HL-60/S4 (cell line): ENCODE data around the gene LIG1.

Experiments
- in situ Hi-C: fragments of 300-500 bp; cut with MboI; formaldehyde crosslinking; loops from 2 replicates; pipeline ENCODE4 v1.14.3; 2022; ENCODE audit warnings: low sequenced_read_pairs

LIG1 gene

DNA sequence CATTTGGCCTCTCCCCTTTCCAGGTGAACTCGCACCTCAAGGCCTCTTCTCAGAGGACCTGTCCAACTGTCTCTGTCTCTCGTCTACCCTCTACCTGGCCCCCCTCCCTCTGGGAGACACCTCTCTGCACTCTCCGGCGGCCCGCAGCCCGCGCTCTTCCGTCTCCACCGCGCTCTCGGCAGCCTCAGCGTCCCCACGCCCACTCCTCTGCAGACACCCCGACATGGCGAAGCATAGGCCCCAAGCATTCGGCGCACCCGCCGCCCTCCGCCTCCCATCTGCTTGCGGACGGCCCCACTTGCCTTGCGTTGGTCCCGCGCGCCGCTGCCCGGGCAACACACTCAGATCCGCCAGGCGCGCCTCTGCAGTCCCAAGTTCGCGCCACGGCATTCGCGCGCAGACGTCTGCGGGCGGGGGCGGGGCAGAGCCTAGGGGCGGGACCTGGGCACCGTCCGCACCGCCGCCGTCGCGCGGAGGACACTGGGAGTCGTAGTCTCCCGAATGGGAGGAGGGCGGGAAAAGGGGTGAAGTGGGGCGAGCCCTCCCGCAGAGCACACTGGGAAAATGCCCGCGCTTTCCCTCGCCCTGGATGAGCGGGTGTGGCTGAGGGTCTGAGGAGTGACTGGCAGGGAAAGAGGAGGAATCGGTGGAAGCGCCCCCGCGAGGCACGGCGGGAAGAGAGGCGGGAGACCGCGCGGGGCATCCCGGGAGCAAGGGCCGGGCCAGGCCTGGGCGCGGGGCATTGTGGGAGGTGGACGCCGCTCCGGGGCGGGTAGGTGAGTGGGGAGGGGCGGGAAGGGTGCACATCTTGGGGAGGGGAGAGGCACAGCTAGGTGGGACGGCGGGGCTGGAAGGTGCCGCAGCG lies at the start of gene LIG1, which contains the start of gene ZSWIM9:
Gene LIG1 (minus strand): TSS at position 406 of the 865 bp plus-strand sequence. CDS start 4,778 bp downstream, outside the sequence.
Gene ZSWIM9 (plus strand): TSS at position 742 of the 865 bp plus-strand sequence. CDS start 1,123 bp downstream, outside the sequence.
- in situ Hi-C loops: no loop called here

DNA sequence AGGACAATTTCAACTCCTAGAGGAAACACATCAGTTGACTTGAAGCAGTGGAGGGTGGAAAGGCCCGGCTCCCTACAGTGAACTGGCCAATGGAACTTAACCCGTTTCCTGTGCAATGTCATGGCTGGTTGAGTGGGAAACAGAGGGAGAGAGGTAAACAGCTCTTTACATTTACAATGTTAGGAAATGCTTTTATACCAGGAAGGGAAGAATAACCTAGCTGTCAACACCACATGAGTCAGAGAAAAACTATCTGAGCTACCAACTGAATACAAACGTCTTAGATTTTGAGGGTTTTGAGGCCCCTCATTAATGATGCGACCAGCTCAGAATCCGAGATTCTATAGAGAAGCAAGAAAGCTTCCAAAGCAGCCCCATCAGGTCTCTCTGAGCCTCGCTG lies 48.9 kb upstream of the LIG1 start:
- in situ Hi-C loops: no loop called here

DNA sequence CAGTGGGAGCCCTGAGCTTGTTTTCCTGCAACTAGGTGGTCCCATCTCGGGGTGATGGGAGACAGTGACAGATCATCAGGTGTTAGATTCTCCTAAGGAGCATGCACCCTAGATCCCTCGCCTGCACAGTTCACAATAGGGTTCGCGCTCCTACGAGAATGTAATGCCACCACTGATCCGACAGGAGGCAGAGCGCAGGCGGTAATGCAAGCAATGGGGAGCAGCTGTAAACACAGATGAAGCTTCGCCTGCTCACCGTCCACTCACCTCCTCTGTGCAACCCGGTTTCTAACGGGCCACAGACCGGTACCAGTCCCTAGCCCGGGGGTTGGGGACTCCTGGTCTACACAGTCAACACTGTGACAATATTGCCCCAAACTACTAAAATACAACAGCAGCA lies 46.8 kb upstream of the LIG1 start:
- in situ Hi-C loops: no loop called here

DNA sequence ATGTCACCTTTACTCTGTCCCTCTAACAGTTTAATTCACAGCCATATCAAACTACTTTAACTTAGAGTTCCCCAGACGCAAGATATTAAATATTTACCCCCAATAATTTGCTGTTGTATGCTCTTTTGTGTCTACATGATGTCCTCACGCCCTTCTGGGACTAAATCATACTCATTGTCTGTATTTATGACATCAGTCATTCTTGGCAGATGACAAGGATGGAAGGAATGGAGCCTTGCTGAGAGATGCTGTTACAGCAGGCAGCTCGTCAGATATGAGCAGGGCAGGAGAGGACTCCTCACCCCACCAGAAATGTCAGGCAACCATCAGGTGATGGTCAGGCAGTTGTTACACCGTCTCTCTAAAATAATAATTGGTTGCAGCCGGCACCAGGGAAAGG lies 43.8 kb upstream of the LIG1 start:
- in situ Hi-C loops: no loop called here

DNA sequence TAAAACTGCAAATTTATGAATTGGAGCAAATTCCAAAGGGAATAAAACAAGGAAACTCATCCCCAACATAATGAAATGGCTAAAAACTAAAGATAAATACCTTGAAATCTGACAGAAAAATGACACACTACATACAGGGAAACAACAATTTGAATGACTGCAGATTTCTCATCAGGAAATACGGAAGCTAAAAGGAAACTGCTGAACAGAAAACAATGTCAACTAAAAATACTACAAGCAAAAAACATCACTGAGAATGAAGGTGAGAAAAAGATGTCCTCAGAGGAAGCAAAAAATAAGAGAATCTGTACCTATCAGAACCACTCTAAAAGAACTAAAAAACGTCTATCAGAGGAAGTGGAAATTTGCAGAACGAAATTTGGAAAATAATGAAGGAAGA lies 39.9 kb upstream of the LIG1 start:
- in situ Hi-C loops: no loop called here

DNA sequence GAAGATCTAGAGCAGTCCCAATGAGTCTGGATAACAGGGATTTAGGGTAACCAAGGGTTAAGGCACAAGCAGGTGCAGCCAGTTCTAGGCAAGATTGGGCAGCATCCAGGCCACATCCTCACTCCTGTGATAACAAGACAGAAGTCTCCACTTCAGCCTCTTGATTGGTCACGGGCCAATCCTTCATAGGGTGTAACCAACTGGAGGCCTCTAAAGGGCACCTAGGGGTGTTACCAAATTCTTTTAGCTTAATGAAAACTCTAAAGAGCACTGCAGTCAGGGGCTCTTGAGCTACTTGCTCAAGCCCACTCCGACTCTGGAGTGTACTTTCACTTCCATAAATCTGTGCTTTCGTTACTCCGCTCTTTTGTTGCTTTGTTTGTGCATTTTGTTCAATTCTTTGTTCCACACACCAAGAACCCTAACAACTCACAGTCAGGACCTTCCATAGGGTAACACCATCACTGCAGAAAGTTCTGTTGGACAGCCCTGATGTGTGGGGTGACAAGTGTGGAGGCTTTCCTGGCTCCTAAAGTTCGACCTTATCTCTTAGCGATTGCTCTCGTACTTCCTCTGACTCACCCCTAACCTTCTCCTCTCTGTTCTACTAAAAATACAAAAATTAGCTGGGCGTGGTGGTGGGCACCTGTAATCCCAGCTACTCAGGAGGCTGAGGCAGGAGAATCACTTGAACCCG lies 36.4 kb upstream of the LIG1 start:
- in situ Hi-C loops: no loop called here

DNA sequence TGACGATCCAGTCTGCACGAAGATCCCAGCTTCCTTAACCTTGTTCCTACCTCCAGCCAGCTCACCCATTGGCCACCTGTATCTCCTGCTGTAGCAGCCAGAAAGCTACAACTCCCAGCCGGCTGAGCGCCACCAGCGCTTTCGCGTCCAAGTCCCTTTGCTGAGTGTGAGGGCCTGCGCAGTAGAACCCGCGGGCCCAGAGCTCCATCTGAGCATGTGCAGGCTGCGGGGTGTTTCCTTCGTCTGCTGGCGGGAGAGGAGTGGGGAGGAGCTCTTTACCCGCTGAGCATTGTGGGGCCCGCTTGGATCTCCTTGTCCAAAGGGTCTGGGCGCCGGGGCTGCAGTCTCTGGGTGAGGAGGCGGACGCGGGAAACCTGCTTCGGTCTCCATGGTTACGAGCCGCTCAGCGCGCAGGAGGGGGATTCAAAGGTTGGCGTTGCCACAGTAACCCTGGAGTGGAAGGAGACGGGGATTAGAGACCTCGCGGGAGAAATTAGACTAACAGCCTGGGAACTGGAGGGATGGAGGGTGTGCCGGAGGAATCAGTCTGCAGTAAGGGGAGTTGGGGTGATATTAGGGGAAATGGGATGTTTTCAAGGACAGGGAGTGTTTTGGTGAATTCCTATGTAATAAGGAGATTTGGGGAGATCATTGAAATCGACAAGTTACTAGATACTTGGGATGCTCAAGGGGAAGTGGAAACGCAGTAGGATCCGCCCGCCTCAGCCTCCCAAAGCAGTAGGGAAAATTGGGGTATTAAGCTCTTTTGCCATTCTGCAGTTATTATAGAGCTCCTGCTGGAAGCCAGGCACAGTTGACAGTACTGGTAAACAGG lies 33.9 kb upstream of the LIG1 start:
- in situ Hi-C loops: no loop called here

DNA sequence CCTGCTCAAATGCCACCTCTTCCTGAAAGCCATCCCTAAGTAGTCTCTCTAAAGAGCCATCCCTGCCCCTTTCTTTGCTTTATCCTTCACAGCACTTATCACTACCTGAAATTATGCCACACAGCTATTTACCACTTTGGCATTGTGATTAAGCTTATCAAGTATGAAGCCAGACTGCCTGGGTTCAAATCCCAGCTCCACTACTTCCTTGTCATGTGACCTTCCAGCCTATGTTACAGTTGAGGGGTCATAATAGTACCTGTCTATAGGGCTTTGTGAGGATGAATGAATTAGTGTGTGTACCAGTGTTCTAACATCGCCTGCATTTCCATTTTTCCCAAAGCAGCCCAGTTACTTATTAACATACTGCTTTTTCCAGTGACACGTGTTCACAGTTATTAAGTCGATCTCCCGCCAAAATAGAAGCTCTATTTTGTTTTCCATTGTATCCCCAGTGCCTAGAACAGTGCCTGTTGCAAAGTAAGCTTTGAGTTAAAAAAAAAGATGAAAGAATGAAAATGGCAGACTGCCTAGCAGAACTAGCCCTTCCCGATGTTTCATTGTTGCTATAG lies 33.2 kb upstream of the LIG1 start:
- in situ Hi-C loops: no loop called here

DNA sequence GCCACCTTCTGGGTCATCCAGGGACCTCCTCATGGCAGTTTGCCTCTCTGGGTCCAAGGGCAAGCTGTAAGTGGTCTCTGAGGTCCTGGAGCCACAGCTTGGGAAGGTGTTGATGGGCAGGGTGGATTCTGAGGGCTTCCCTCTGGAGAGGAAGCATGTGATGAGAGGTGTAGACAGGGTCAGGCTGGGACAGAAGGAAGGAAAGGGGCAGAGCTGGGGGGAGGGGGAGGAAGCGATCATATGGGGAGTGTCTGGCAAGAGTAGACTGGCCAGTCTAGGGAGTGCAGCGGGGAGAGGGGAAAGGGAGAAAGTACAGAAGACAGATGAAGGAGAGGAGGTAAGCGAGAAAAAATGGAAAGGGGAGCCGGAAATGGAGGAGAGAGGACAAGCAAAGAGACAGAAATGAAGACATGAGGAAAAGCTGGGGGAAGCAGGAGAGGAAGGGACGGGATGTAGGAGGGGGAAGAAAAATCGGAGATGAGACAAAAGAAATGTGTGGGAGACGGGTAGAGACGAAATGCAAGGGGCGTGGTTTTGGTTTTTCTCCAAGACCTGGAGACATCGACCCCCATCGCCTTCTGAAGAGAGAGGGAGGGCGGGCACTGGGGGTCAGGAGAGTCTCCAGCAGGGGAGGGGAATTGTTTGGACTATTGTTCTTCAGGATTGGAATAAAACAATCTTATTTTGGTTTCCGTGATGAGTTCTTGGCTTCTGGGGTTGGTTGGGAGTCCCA lies 27.0 kb upstream of the LIG1 start:
- in situ Hi-C loops: no loop called here

DNA sequence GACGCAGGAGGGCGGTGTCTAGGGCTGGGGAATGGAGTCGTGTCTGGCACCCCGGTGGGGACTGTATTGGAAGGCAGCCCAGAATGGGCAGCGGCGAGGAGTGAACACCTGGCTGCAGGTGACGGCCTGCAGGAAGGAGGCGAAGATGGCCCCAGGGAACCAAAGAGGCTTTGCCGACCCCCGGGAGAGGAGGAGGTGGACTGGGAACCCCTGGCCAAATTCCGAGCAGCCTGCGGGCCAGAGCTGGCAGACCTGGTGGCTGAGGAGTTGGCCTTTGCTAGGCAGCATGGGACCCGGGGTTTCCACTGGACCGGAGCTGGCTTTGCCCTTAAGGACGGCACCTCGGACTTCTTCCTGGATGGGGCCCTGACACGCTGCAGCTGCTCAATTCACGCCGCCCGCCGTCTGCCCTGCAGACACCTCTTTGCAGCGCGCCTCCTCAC lies 26.2 kb upstream of the LIG1 start:
- in situ Hi-C loops: no loop called here

DNA sequence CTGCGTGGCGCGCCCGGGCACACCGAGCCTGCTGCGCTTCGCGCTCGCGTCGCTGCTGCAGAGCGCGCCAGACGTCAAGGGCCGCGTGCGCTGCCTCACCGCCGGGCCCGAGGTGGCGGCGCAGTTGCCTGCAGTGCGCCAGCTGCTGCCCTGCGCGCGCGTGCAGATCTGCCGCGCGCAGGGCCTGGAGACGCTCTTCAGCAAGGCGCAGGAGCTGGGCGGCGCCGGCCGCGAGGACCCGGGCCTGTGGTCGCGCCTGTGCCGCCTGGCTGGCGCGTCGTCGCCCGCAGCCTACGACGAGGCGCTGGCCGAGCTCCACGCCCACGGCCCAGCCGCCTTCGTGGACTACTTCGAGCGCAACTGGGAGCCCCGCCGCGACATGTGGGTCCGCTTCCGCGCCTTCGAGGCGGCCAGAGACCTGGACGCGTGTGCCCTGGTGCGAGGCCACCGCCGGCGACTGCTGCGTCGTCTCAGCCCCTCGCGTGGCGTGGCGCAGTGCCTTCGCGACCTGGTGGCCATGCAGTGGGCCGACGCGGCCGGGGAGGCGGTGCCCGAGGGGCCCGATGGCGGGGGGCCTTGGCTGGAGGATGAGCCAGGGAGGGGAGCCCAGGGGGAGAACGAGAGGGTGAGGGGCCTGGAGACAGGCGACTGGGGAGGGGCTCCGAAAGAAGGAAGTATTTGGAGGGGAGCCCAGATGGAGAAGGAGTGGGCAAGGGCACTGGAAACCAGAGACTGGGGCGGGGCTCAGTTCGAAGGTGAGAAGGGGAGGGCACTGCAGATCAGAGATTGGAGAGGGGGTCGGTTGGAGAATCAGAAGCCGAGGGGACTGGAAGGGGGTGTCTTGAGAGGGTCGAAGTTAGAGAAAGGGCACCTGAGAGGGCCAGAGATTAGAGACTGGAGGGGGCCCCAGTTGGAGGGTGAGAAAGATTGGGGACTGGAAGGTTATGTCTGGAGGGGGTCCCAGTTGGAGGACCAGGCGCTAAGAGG lies 25.0 kb upstream of the LIG1 start:
- in situ Hi-C loops: no loop called here

DNA sequence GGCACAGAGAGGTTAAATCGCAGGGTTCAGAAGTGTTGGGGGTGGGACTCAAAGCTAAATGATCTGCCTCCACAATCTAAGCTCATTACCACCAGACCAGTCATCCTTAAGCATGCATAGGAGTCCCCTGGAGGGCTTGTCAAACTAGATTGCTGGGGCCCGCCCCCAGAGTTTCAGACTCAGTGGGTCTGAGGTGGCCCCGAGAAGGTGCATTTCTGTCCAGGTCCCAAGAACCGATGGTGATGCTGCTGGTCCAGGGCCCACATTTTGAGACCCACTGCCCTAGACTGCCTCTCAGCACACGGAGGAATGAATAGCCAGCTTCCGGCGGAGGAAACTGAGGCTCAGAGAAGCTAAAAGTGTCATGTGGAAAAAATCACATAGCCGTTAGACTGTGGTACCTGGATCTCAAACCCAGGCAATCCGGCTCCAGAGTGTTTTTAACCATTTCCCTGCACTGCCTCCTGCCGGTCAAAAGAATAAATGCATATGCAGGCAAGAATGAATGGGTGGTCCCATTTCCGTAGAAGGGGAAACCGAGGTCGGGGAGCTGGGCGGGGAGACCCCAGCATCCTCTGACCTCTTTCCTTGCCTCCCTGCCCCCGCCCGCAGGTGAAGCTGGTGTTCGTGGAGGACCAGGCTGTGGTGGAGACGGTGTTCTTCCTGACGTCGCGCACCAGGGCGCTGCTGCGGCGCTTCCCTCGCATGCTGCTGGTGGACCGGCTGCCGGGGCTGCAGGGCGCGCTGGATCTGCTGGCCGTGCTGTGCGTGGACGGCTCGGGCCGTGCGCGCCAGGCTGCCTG lies 24.1 kb upstream of the LIG1 start:
- in situ Hi-C loops: no loop called here

DNA sequence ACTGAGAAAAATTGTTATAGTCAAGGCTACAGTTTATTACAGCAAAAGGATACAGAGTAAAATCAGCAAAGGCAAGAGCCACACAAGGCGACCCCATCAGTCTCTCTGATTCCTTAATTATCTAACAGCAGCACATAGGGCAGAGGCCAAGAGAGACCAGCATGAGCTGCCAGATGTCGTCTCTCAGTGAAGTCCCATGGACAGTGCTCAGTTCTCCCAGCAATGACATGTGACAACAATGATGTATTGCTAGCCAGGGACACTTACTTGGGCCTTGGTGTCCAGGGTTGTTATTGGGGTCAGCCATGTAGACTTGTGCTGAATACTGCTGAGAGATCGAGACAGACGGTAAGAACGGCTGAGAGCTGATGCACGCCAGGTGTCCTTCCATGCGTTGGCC lies 22.6 kb upstream of the LIG1 start:
- in situ Hi-C loops: no loop called here

DNA sequence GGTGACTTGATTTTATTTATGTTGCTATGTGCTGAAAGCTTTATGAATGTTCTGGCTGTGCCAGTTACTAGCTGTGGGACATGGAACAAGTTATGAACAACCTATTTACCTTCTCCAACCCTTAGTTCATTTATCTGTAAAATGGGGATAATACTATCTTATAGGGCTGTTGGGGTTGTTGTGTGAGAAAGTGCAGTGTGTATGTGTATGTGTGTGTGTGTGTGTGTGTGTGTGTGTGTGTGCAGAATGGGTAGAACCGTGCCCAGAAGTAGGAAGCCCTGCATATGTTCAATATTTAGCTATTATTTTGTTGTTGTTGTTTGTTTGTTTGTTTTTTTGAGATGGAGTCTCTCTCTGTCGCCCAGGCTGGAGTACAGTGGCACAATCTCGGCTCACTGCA lies 20.7 kb upstream of the LIG1 start:
- in situ Hi-C loops: no loop called here

DNA sequence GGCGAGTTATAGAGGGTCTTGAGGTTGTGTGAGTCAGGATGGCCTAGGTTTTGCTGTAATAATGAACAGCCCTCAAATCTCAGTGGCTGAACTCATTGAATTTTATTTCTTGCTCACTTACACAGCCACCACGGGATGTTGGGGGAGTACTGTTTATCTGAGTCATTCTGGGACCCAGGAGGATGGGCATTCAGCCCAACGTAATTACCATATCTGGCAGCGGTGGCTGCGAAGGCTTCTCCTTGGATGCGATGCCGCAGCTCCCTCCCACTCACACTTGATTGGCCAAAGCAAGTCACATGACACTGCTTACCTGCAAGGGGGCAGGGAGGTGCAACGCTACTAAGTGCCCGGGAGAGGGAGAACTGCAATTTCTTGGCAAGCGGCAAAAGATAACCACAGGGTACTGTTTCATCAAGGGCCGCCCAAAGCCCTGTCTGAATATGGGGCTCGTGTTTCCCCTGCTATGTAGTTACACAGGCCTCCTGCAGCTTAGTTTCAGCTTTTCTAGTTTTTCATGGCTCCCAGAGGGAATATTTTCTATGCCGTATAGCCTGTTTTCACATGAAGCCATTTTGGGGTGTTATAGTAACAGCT lies 20.2 kb upstream of the LIG1 start:
- in situ Hi-C loops: no loop called here

DNA sequence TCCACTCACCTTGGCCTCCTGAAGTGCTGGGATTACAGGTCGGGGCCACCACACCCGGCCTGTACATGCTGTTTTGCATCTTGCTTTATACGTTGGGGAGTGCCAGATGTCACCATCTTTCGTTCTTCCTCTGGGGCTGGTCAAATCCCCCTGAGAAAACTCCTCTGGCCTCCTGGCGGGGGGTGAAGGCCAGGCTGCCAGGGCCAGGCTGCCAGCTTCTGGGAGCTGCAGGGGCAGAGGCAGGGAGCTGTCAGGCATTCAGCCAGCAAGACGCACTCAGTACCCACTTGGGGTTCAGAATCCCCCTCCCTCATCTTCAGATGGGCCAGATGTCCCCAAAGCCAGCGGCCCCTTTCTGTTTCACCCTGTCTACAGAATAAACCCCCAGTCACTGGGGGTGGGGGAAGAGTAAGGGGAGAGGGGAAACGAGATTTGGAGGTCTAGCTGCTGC lies 16.4 kb upstream of the LIG1 start:
- in situ Hi-C loops: no loop called here

DNA sequence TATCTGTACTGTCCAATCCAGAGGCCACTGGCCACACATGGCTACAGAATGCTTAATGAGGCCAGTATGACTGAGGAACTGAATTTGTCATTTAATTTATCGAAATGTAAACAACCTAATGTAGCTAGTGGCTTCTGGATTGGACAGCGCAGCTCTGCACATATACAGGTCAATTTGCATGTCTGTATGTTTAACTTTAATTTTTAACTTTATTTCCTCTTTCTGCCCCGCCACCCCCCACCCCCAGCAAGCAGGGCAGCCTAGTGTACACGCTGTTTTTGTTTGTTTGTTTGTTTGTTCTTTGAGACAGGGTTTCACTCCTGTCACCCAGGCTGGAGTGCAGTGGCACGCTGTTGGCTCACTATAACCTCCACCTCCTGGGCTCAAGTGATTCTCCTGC lies 15.9 kb upstream of the LIG1 start:
- in situ Hi-C loops: no loop called here

DNA sequence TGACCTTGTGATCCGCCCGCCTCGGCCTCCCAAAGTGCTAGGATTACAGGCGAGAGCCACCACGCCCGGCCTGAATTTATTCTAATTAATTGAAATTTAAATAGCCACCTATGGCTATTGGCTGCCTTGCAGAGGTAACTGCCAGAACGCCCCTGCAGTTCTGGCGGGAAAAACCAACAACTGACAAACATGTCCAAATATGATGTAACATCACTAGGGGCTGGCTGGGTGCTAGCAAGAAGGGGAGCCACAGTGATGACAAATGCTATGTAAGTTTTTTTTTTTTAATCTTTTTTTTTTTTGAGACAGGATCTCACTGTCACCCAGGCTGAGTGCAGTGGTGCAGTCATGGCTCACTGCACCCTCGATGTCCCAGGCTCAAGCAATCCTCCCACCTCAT lies 13.2 kb upstream of the LIG1 start:
- in situ Hi-C loops: no loop called here
